ENCODE measurements around the gene PTGER1.

GRCh38 chr19:14482172-14482941, 7.2 kb upstream of the PTGER1 start:
- no peak for TF ChIP-seq CTCF (IDR thresholded peaks at IDR 0.05)
- no peak for TF ChIP-seq POLR2A (IDR thresholded peaks at IDR 0.05)
